Prostate gland (tissue), 2 donors: ENCODE measurements around the gene TARBP1. TPM values are rescaled to one million over a fixed set of nuclear protein-coding genes. Genes with fewer than 3 reads are reported as not detected.

ENCODE experiments used
- DNase-seq: peaks from one replicate; pipeline ENCODE4 v3.0.0-alpha.2; 2019; ENCODE audit warnings: low spot score
- H3K27ac ChIP-seq, 2 donors: fragments of 200-600 bp; sonication (generic); 2 replicates each; pipeline ENCODE4 v1.5.1; 2017 to 2019
- H3K27me3 ChIP-seq: fragments of 200-600 bp; sonication (generic); replicated peaks from 2 replicates; pipeline ENCODE4 v1.5.1; 2019; ENCODE audit not compliant: insufficient read depth
- H3K36me3 ChIP-seq, 2 donors: fragments of 200-600 bp; sonication (generic); 1 replicate in 1 of 2; 2 replicates in 1 of 2; pipeline versions ENCODE4 v1.5.1 to v1.8.1; 2017 to 2019
- H3K4me1 ChIP-seq: fragments of 200-600 bp; sonication (generic); replicated peaks from 2 replicates; pipeline ENCODE4 v1.5.1; 2019
- H3K4me3 ChIP-seq, 2 donors: fragments of 200-600 bp; sonication (generic); 2 replicates each; pipeline ENCODE4 v1.5.1; 2017 to 2019
- H3K9me3 ChIP-seq: fragments of 200-600 bp; sonication (generic); 2 replicates; pipeline ENCODE4 v1.5.1; 2017
- CTCF ChIP-seq, 4 experiments: fragments of 200-600 bp in 2 of 4; fragments of 450-650 bp in 2 of 4; sonication (generic) in 2 of 4; IDR thresholded peaks; 1 replicate in 3 of 4; 2 replicates in 1 of 4; pipeline ENCODE4 v1.5.1; 2016 to 2019; ENCODE audit warnings: antibody characterized with exemption in 4 of 4, mild to moderate bottlenecking in 2 of 4, moderate library complexity in 2 of 4
- POLR2A ChIP-seq: fragments of 450-650 bp; IDR thresholded peaks from one replicate; pipeline ENCODE4 v1.6.1; 2016; ENCODE audit warnings: antibody characterized with exemption, mild to moderate bottlenecking
- POLR2AphosphoS5 ChIP-seq: sonication (generic); formaldehyde crosslinking; IDR thresholded peaks from one replicate; pipeline ENCODE4 v1.6.1; 2017; ENCODE audit warnings: antibody characterized with exemption
- WGBS: methylation state at CpG from one replicate; pipeline ENCODE4 v1.1.5; 2018; 5-methylcytosine and 5-hydroxymethylcytosine counted together
- intact Hi-C: fragments of 100-400 bp; cut with DNase I; formaldehyde crosslinking; loops from one replicate; pipeline ENCODE4 v1.14.2; 2022
- total RNA-seq, 2 donors: library from RNA; depleted of rRNA; stranded (reverse); fragments of >200 nt; gene quantifications; one replicate each; pipeline ENCODE4 v1.1.0, GENCODE V29; 2016

Gene TARBP1
- total RNA-seq, 2 donors from 2014 or later = 24.8 to 33.0 TPM

GRCh38 chr1:234345237-234345636 lies 133.7 kb downstream of the TARBP1 start:
- intact Hi-C loops = no loop called here
- Histone ChIP-seq H3K27ac (no peak overlapping the region), H3K4me1 (no peaks in the 10 kb centered on the region), H3K27me3 (no peaks in the 10 kb centered on the region), H3K4me3 (no peak overlapping the region), H3K36me3 (no peaks in the 10 kb centered on the region), H3K9me3 (no peaks in the 10 kb centered on the region)
- DNase-seq = no peak
- 93% methylated on average over 1 of the region's 1 CpG for WGBS
- no peak for TF ChIP-seq POLR2A
- no peak for TF ChIP-seq CTCF (IDR thresholded peaks at IDR 0.05)
- TF ChIP-seq POLR2AphosphoS5 = no peak

DNA sequence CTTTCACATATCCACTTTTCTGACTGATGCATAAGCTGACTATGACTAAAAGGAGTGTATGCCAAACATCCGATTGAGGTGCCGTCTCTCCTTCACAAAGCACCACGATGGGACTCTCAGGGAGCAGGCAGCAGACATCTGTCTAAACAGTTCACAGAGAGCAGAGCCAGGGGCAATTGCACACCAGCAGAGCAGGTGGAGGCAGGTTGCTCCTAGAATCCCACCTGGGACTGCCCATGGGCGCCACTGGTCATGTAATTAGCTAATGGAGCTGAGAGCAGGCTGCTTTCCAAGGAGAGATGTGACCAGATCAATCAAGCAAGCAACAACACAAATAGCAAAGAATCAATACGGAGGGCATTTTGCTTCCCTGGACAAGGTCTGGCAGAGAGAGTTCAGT lies 136.2 kb downstream of the TARBP1 start:
- no peak for DNase-seq
- TF ChIP-seq POLR2AphosphoS5 = no peak
- no peak for TF ChIP-seq CTCF (IDR thresholded peaks at IDR 0.05)
- no peak for TF ChIP-seq POLR2A
- Histone ChIP-seq H3K4me1 (no peaks in the 10 kb centered on the region), H3K27me3 (no peaks in the 10 kb centered on the region), H3K36me3 (no peaks in the 10 kb centered on the region), H3K4me3 (no peak overlapping the region), H3K27ac (no peak overlapping the region), H3K9me3 (no peaks in the 10 kb centered on the region)
- WGBS = 63% methylated on average over 5 of the region's 5 CpGs
- intact Hi-C loops = no loop called here

Other genes starting within 250 kb of the TARBP1 start
- 10 to 100 TPM; 16.0 to 31.3 TPM for gene COA6, start 105.7 kb downstream of the TARBP1 start, total RNA-seq
- gene IRF2BP2, start 131.0 kb upstream of the TARBP1 start, total RNA-seq = 100 to 1,000 TPM; 111 to 124 TPM